Tibial nerve (tissue), 3 donors: ENCODE data around the gene CHN2.

Experiments used
- CTCF ChIP-seq, 5 experiments: fragments of 200-600 bp in 3 of 5; fragments of 450-650 bp in 2 of 5; sonication (generic) in 3 of 5; IDR thresholded peaks; one replicate each; pipeline ENCODE4 v1.5.1; 2016 to 2019; ENCODE audit warnings: antibody characterized with exemption in 5 of 5, mild to moderate bottlenecking in 3 of 5, moderate library complexity in 2 of 5
- POLR2A ChIP-seq, 2 donors: fragments of 450-650 bp; IDR thresholded peaks; one replicate each; pipeline ENCODE4 v1.6.1; 2017; ENCODE audit warnings: antibody characterized with exemption in 2 of 2, mild to moderate bottlenecking in 2 of 2, moderate library complexity in 2 of 2

DNA sequence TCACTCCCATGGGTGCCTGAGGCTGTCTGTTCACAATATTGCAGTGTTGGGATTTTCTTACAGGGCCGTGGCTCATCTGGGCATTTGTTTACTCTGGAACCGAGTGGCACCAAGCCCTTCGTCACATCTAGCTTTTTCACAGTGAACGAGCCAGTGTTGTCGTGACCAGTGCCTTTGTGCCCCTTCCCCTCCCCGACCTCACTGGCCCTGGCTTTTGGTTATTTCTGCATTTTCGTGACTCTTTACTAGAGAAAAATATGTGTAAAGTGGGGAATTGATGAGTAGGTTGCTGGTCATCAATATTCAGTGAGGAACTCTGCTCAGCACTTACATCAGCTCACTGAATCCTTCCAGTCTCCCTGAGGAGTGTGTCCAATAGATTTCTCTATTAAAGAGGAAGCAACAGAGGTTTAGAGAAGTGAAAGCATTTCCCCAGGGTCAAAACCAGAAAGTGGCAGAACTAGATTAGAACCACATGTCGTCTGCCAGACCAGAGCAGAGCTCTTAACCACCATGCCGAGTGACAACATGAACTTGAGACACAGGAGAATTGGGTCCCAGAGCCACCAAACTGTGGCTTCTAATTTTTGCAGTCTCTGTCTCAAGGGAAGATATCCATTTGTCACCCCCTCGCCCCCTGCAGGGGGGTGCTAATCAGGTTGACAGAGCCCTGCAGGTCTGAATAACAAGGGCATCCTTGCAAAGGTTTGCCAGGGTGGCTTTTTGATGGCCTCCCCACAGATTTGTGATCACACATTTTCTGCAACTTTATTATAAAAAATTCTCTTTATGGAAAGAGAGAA, 125.3 kb downstream of the CHN2 start:
- no peak for TF ChIP-seq CTCF (IDR thresholded peaks at IDR 0.05)
- TF ChIP-seq POLR2A (IDR thresholded peaks at IDR 0.05), result no peak
